ENCODE results near the gene AATF.

Gene AATF

DNA sequence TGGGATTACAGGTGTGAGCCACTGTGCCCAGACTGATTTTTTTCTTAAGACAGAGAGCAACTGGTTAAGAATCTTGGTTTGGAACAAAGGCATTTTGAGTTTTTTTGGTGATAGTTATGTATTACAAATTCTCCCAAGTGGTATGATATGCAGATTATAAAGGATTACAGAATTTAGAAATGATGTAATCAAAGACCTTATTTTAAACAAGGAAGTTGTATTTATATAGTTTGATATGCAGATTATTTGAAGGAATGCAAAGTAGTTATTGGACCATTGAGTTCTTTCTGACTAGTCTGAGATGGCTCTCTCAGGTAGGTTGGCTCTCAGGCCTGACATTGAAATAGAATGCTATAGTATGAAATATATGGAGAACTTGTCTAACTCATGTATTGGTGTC, 34.9 kb downstream of the AATF start:
- DNase-seq: no peak

DNA sequence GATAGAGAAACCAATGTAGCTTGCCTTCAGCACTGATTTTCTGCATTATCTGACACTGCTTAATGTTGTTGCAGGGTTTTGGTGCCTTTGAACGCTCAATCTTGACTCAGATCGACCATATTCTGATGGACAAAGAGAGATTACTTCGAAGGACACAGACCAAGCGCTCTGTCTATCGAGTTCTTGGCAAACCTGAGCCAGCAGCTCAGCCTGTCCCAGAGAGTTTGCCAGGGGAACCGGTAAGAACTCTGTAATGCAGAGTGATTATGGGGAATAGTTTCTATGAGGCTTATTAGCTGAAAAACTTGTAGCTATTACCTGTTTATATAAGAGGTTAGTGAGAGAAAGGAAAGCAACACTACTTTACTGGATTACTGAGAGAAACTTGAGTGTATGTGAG, 40.4 kb downstream of the AATF start:
- no peak for DNase-seq

DNA sequence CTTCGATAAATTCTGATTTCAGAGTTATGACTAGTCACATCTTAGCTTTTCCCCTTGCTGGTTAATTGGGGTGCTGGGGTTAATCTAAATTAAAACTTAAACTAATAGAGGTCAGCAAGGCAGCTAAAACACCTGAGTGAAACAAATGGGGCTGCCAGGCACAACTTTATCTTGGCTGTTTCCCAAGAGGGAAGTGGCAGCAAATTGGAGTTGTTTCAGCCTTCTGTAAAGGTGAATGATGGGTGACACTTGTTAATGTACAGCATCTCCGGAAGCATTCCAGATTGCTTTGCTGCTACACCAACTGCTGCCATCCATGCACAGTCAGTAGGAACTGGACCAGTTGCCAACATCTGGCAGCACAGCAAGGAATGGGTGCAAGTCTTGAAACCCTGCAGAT, 43.9 kb downstream of the AATF start:
- no peak for DNase-seq

DNA sequence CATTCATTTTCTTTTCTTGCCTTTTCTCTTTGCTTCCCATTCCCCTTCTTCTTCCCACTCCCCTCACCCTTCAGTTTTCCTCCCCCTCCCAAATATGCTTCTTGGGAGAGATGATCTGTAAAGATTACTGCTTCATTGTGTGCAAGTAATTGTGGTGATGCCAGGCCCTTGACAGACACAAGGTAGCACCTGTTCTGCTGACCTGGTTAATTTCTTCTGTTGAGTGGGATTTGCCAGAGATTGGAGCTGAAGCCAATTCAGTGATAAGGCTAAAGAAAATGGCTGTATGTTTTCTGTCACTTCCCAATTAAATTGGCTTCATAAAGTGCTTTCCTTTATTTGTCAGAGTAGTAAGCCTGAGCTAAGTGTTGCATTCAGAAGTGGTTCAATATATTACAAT, 44.5 kb downstream of the AATF start:
- no peak for DNase-seq

DNA sequence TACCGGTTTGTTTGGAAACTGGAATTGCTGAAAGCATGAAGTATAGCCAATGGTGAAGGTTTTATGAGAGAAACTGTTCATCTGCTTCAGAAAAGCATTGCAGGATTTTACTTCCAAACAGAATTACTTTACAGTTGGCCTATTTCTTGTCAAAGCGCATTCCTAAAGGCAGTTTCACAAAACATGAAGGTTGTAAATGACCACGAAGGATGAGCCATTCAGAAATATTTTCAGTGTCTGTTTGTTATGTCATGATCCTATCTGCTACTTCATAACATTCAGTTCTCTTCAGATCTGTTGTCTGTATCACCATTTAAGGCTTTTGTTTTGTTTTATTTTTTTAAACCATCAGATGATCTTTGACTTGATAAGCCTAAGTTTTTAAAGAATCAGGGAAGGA, 45.7 kb downstream of the AATF start:
- DNase-seq: no peak

DNA sequence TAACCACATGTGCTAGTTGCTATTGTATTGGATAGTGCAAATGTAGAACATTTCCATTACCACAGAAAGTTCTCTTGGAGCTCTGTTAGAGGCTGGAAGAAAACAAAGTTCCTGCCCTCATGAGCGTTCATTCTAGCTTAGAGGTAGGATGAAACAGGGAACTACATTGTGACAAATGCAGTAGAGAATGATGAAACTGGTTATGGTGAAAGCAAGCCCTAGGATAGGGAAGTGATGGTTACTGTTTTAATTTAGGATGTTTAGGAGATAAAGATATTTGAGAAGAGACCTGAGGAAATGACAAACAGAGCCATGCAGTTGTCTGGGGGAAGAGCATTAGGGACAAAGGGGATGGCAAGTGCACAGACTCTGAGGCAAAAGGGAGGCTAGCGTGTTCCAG, 50.7 kb downstream of the AATF start:
- no peak for DNase-seq

DNA sequence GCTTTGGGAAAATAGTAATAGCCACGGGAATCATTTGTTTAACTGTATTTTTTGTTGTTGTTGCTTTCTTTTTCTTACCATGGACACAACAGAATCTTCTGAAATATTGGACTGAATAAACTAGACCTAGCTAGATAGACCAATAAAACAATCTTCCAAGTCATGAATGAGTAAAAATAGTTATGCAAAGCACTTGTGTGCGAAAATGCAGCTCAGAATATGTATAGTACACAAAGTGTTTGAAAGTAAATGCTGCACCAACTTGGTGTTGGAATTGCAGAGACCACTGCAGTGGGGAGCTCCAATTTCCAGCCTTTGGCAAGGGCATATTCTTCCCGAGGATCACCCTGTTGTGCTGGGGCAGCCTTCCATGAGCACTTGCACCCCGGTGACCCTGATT, 68.0 kb downstream of the AATF start:
- no peak for DNase-seq

DNA sequence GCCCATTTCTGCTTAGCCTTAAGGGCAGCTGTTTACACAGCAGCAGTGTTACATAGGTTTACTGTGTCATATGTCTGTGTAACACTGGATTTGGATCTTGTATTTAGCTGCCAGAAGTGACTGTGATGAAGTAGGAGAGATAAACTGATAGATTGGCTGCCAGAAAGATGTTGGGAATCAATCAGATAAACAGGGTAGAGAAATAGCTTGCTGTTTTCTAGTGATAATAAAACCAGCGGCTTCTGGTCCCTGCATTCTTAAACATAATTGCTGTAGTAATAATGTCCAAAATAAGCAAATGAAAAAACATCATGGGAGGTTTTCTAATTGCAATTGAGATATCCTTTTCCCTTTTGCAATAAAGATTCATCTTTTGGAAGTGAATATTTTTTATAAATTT, 68.7 kb downstream of the AATF start:
- no peak for DNase-seq

DNA sequence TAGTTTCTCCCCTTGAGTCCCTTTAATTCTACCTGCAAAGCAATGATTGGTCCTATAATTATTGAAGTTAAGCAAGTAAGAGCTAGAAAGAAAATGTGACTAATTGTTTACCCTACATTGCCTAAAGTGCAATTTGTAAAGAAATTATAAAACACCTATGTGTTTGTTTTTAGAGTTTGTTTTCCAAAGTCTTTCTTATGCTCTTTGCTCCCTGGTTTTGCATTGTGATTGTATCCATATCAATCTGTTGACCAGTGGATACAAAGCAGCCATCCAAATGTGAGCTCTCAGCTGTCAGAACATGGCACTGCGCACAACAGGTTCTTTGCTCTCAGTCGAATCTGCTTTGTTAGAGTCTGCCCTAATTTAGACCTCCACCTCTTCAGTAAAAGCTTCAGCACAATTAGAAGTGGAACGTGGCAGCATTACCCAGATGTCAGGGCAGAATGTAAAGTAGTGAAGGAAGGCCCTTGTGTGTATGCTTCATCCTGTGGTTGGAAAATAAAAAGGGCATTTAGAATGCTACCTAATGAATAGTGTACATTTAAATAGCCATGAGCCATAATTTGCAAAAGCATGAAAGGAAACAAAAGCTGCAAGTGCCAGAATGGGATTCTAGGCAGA, 70.5 kb downstream of the AATF start:
- no peak for DNase-seq

DNA sequence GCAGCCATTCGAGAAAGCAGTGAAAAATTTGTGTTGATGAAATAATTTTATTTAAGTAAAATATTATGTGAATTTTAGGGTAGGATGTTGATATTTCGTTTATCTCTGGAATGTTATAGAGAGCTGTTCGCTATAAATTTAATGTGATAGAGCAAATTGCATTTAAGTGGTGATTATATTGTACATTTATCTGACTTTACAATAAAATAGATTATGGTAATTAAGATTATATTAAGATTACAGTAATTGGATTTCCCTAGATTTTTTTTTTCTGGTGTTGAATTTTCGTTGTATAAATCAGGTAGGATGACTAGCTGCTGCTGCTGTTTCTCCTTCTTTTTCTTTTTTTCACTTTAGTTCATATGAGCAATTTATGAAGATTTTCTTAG, 71.0 kb downstream of the AATF start:
- DNase-seq: no peak

DNA sequence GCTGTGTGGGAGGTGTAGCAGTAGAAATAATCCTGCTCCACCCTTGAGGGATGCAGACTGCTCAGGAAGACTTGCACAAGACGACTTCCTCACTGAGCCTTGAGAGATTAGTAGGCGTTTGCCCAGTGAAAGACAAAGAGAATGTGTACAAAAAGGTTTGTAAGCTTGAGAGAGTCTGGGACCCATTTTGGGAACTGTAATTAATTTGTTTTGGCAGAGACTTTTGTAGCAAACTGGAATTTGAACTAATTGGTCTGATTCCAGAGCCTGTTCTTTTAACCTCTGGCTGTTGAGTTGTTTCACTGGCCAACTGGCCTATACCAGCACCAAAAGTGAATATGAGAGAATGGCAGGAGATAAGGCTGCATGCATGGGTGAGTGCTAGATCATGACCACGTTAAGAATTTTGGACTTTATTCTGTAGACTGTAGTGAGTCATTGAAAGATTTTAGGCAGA, 75.5 kb downstream of the AATF start:
- no peak for DNase-seq

DNA sequence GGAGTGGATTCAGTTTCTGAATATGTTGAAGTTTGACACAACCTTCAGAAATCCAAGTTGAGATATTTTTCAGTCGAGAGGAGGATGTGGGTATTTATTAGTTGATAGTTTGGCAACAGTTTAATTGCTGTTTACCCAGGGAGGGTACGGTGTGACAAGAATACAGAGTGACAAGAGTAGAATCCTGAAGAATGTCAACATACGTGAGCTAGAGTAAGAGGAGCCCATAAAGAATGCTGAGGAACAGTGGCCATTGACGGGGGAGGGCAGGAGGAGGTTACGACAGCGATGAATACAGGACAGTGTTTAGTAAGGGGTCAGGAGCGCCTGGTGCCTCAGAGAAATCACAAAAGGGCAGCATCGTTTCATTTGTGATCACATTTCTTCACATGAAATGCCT, 76.5 kb downstream of the AATF start:
- DNase-seq: no peak

DNA sequence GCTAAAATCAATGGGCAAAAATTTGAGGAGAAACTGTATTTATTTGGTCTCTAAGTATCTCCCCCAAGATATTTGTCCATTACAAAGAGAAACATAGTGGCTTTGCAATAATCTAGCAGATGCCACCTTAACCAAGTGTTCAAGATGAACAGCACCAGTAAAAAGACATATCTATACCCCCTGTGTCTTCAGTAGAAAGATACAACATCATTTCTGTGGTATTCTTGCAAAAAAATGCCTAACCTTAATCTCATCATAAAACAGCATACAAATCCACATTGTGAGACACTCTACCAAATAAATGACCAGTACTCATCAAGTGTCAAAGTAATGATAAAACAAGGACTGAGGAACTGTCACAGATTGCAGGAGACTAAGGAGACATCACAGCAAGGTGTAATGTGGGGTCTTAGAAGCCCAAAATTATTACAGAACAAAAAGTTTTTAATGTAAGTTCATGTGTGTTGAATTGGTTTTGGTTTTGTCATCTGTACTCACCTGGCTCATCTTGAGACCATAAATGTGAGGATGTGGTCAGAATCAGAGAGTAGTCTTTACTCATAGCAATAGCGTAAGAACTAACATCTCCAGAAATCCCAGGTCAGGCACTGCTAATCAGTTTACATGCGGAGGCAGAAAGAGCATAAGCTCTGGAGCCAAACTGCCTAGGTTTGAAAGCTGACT, 77.2 kb downstream of the AATF start:
- DNase-seq: no peak

DNA sequence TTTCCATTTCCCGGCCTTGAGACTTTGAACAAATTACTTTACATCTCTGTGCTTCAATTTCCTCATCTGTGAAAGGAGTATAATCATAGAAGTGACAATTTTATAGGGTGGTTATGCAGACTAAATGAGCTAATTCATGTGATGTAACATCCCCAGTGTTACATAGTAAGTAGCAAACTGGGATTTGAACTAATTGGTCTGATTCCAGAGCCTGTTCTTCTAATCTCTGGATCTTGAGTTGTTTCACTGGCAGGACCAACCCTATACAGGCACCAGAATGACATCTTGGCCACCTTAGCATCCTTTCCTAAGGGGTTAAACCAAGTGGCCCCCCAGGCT, 77.7 kb downstream of the AATF start:
- DNase-seq: no peak

DNA sequence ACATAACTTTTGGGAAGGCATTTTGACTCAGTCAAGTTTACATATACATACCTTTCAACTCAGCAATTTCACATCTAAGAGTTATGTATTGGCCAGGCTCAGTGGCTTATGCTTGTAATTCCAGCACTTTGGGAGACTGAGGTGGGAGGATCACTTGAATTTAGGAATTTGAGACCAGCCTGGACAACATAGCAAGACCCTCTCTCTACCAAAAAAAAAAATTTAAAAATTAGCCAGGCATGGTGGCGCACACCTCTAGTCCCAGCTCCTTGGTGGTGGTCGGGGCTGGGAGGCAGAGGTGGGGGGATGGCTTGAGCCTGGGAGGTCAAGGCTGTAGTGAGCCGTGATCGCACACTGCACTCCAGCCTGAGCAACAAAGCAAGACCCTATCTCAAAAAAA, 79.3 kb downstream of the AATF start:
- no peak for DNase-seq

DNA sequence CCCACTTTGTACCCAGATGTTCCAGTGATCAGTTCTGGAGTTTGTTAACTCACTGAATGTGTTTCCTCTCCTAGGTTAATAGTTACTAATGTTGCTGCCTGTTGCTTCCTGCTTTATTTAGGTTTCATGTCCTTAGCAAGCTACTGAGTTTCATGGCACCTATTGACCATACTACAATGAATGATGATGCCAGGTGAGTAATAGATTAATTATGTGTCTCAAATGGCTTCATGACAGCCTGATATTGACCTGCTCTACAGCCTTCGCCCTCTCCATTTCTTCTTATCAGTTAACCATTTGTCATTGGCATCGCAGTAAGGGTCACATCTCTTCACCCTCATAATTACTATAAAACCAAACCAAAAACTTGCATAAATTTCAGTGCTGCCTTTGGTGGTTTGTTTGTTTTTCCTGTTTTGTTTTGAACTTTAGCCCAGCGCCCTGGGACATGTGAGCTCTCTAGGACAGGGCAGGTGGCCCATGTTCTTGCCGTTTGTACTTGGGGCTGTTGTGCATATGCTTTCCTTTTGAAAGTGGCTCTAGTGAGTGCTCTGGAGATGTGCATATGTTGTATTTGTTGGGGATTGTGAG, 82.8 kb downstream of the AATF start:
- no peak for DNase-seq

DNA sequence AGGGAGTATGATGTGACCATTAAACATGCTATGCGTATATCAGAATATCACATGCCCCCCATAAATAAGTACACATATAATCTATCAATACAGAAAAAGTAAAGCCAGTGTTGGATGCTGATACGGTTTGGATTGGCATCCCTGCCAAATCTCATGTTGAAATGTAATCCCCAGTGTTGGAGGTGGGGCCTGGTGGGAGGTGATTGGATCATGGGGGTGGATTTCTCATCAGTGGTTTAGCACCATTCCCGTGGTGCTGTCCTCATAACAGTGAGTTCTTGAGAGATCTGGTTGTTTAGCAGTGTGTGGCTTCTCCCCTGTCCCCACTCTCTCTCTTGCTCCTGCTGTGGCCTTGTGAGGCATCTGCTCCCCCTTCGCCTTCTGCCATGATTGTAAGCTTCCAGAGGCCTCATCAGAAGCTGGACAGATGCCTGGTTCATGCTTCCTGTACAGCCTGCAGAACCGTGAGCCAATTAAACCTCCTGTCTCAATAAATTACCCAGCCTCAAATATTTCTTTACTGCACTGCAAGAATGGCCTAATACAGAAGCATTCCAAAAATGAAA, 88.9 kb downstream of the AATF start:
- DNase-seq: no peak

DNA sequence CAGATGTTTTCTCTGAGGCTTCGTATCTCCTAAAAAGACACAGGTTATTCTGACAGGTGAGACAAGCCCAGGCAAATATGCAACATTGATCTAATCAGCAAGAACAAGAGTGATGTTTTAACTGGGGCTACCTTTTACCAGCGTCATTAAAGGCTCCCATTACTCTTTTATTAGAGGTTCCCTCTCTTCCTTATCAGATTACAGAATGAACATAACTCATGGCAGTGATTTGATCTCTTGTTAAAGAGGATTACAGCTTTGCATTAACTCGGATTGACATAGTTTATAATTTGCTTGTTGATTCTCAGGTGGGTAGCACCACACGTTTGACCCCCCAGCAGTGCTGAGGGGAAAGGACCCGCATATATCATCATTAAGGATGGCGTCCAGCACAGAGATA, 90.5 kb downstream of the AATF start:
- peak; percentile 58 for DNase-seq

DNA sequence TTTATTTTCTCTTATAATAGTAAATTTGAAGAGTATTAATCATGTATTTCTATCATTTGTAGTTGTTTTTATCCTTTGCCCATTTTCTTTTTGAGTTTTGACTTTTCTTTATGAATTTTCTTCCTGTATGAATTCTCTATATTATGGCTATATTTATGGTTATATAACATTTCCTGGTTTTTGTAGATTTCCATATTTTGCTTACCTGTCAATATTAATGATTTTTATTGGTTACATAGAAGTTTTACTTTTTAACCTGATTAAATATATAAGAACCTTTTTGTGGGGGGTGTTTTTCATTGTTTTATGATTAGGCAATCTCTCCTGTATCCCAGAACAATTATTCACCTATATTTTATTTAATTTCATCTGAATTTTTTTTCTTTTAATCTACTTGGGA, 93.2 kb downstream of the AATF start:
- DNase-seq: no peak

DNA sequence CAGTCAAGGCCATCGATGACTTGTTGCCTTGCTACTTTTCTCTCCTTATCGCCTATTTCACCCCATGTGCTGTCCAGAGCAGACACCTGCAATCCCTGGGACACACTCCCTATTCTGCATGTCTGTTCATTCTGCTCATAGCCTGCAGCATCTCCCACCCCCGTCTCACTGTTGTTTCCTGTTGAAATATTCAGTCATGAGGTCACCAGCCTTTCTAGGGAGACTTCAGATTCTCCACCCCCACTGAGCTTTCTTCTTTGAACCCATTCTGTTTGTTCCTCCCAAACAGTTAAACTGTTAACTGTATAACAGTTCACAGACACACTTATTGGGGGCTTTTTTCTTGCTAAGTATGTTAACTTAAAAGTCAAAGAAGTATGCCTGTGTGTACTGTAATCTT, 94.4 kb downstream of the AATF start:
- DNase-seq: no peak

DNA sequence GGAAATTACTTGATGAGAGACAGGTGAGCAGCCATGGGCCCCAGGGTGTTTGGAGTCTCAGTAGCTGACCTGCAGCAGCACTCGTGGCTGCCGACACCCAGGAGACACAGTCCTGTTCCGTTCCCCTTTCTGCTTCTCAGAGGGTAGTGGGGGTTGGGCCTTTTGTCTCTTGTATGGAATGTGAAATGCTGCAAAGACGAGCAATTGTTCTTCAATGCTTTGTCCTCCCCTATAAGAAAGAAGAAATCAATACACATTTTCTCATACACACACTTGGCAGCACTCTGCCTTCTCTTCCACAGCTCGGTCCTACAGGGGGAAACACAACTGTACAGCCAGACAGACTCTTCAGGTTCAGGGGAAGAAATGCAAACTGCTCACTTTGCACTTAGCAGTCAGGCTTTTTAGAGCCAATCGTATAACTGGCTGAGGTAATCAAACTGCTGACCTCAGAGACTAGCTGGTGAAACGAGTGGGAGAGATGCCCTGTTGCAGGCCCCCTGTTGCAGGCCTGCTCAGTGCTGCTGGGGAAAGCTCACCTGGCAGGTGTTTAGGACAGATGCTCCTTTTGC, 96.7 kb downstream of the AATF start:
- DNase-seq: peak; percentile 17

DNA sequence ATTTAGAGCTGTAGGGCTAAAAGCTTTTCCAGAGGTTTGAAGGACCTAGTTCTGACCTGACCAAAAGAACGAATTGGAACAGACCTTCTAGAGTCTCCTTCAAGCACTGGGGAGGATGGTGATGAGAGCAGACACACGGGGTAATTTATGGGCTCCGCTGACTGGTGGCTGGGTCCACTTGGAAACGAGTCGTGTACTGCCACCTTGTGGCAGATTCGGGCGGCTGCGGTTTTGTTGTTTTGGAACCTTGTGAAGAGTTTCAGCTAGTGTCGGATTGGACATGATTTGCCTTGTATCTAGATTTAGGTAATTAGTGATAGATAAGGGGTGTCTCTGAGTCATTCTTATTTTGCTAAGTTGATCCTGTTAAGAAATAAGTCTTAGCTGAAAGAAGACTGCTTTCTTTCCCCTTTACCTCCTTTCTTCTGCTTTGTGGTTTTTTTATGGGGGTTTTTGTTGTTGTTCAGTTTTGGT, 98.9 kb downstream of the AATF start:
- peak; percentile 79 for DNase-seq

DNA sequence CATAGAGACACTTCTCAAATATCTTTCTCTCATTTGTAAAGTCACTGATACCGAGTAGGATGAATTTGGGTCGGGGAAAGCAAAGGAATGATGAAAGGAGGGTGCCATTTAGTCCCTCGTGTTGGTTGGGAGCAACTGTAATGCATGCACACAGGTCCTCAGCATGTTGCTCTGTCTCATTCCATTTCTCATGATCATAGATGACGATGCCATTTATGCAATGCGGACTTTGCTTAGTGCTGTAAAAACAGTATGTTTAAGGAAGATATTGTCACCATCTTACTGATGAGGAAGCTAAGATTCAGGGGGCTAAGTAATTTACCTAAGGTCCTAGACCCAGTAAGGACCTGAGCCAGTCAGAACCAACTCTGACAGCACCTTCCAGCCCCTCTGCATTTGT, 100.1 kb downstream of the AATF start:
- DNase-seq: no peak

DNA sequence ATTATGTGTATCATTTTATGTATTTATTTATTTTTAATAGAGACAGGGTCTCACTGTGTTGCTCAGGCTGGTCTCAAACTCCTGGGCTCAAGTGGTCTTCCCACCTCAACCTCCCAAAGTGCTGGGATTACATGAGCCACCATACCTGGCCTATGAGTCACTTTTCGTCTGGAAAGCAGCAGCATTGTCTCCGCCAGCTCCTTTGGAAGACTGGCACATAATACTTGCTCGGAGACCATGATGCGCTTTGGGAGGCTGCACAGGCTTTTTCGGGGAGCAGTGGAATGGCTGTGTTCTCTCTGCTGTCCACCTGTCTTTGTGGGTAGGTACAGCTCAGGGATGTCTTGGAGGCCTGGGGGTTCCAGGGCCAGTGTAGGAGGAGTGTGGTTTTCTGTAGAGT, 102.2 kb downstream of the AATF start:
- no peak for DNase-seq
